SK-N-SH treated with all-trans-retinoic acid at 6 μM for 48 hours (cell line): ENCODE measurements around the gene GALNT3.

Experiments used
- ATAC-seq: fragments of 200-7000 bp; cut with Tn5 transposase; 3 replicates; pipeline ENCODE4 v1.9.1; 2020; ENCODE audit warnings: mild to moderate bottlenecking, moderate library complexity
- ARNTL ChIP-seq: fragments of 450-650 bp; formaldehyde crosslinking; IDR thresholded peaks from 2 replicates; pipeline ENCODE4 v1.5.0; 2020; ENCODE audit warnings: low read depth, mild to moderate bottlenecking, moderate library complexity, borderline replicate concordance
- BACH2 ChIP-seq: fragments of 250-450 bp; sonication (Bioruptor Pico); IDR thresholded peaks from 2 replicates; pipeline ENCODE4 v1.9.0; 2021; ENCODE audit warnings: mild to moderate bottlenecking, borderline replicate concordance
- CSDC2 ChIP-seq: fragments of 250-450 bp; sonication (Bioruptor Pico); IDR thresholded peaks from 2 replicates; pipeline ENCODE4 v1.5.0; 2020; ENCODE audit warnings: mild to moderate bottlenecking, moderate library complexity
- CSRNP3 ChIP-seq: fragments of 250-450 bp; sonication (Bioruptor Pico); IDR thresholded peaks from 2 replicates; pipeline ENCODE4 v1.5.1; 2021; ENCODE audit warnings: mild to moderate bottlenecking, moderate library complexity
- ESRRG ChIP-seq: fragments of 250-450 bp; sonication (Bioruptor Pico); IDR thresholded peaks from 2 replicates; pipeline ENCODE4 v1.6.1; 2021; ENCODE audit warnings: mild to moderate bottlenecking
- ISL1 ChIP-seq: fragments of 250-450 bp; sonication (Bioruptor Pico); IDR thresholded peaks from 2 replicates; pipeline ENCODE4 v2.1.2; 2022; ENCODE audit warnings: mild to moderate bottlenecking, moderate library complexity
- OSR1 ChIP-seq: fragments of 250-450 bp; sonication (Bioruptor Pico); IDR thresholded peaks from 2 replicates; pipeline ENCODE4 v1.8.0; 2022; ENCODE audit warnings: moderate library complexity, mild to moderate bottlenecking, inconsistent platforms
- POU6F1 ChIP-seq: fragments of 250-450 bp; sonication (Bioruptor Pico); IDR thresholded peaks from 2 replicates; pipeline ENCODE4 v1.8.0; 2021; ENCODE audit warnings: low read depth, mild to moderate bottlenecking, moderate library complexity, borderline replicate concordance
- PPARA ChIP-seq: fragments of 250-450 bp; sonication (Bioruptor Pico); IDR thresholded peaks from 2 replicates; pipeline ENCODE4 v1.5.0; 2020; ENCODE audit warnings: mild to moderate bottlenecking, borderline replicate concordance
- RARB ChIP-seq: fragments of 250-450 bp; sonication (Bioruptor Pico); IDR thresholded peaks from 2 replicates; pipeline ENCODE4 v1.8.0; 2021; ENCODE audit warnings: mild to moderate bottlenecking, moderate library complexity
- SNAI2 ChIP-seq: fragments of 250-450 bp; sonication (Bioruptor Pico); IDR thresholded peaks from 2 replicates; pipeline ENCODE4 v1.5.0; 2020; ENCODE audit warnings: mild to moderate bottlenecking, moderate library complexity
- TCF4 ChIP-seq: fragments of 250-450 bp; sonication (Bioruptor Pico); IDR thresholded peaks from 2 replicates; pipeline ENCODE4 v1.8.0; 2021; ENCODE audit warnings: mild to moderate bottlenecking, moderate library complexity, borderline replicate concordance
- ZFP3 ChIP-seq: fragments of 250-450 bp; sonication (Bioruptor Pico); IDR thresholded peaks from 2 replicates; pipeline ENCODE4 v1.5.0; 2020; ENCODE audit warnings: mild to moderate bottlenecking, moderate library complexity
- ZFP30 ChIP-seq: fragments of 450-650 bp; formaldehyde crosslinking; IDR thresholded peaks from 2 replicates; pipeline ENCODE4 v1.5.0; 2022; ENCODE audit warnings: mild to moderate bottlenecking, moderate library complexity
- ZNF565 ChIP-seq: fragments of 450-650 bp; formaldehyde crosslinking; conservative IDR thresholded peaks from 2 replicates; pipeline ENCODE4 v1.5.0; 2020; ENCODE audit warnings: low read depth, mild to moderate bottlenecking, moderate library complexity
- ZNF70 ChIP-seq: fragments of 450-650 bp; formaldehyde crosslinking; IDR thresholded peaks from 2 replicates; pipeline ENCODE4 v1.5.0; 2020; ENCODE audit warnings: mild to moderate bottlenecking, moderate library complexity
- ZNF8 ChIP-seq: fragments of 450-650 bp; formaldehyde crosslinking; IDR thresholded peaks from 2 replicates; pipeline ENCODE4 v1.5.0; 2020; ENCODE audit warnings: mild to moderate bottlenecking, moderate library complexity
- TF ChIP-seq, protein P1 (sequence below): fragments of 250-450 bp; sonication (Bioruptor Pico); IDR thresholded peaks from 2 replicates; pipeline ENCODE4 v1.5.1; 2020; ENCODE audit warnings: low read depth, mild to moderate bottlenecking, moderate library complexity
- TF ChIP-seq, protein P2 (sequence below): fragments of 250-450 bp; sonication (Bioruptor Pico); IDR thresholded peaks from 2 replicates; pipeline ENCODE4 v1.5.0; 2020; ENCODE audit warnings: mild to moderate bottlenecking, moderate library complexity
- TF ChIP-seq, protein P3 (sequence below): fragments of 250-450 bp; sonication (Bioruptor Pico); IDR thresholded peaks from 2 replicates; pipeline ENCODE4 v1.8.0; 2020; ENCODE audit warnings: mild to moderate bottlenecking, moderate library complexity, borderline replicate concordance

The GALNT3 gene

DNA sequence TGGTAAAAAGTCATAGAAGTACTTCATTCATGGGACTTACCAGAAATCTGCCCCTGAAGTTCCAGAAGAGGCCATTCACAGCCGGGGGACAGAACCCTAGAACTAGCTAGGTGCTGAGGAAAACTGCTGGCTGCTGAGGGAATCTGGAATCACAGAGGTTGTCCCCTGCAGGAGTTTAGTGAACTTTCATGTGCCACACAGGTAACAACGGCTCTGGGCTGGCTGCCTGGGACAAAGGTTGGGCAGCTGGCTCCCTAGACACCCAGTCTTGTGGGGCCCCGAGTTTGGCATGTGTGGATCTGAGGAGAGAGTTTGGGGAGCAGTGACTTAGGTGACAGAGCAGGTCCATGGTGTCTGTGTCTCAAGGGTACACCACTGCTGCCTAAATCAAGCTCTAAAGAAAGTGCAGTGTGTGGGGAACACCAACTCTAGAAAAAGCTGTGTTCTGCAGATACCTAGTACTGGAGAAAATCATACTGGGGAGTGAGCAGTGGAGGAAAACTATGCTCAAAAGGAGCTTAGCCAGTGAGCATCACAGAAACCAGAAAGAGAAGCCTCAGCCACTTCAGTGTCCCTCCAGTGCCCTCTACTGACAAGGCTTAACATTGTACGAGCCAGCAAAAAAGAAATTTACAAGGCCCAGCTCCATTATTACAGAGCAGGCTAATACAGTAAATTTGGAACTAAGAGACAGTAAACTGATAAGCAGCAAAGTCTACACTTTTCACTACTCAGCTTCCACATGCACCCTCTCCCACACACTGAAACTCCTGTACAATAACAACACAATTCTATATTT lies 15.2 kb downstream of the GALNT3 start:
- ATAC-seq = no peak
- TF ChIP-seq ZNF565 (CRISPR knock-in tag) = no peak
- no peak for TF ChIP-seq ZNF8 (CRISPR knock-in tag)
- TF ChIP-seq BACH2 (CRISPR knock-in tag) = no peak
- no peak for TF ChIP-seq TCF4 (CRISPR knock-in tag)
- no peak for TF ChIP-seq ZFP3 (CRISPR knock-in tag)
- TF ChIP-seq PPARA (CRISPR knock-in tag) = no peak
- TF ChIP-seq ZFP30 (CRISPR knock-in tag) = no peak
- no peak for TF ChIP-seq ZNF70 (CRISPR knock-in tag)
- TF ChIP-seq RARB (CRISPR knock-in tag) = no peak
- TF ChIP-seq CSDC2 (CRISPR knock-in tag) = no peak
- TF ChIP-seq, protein P1, sequence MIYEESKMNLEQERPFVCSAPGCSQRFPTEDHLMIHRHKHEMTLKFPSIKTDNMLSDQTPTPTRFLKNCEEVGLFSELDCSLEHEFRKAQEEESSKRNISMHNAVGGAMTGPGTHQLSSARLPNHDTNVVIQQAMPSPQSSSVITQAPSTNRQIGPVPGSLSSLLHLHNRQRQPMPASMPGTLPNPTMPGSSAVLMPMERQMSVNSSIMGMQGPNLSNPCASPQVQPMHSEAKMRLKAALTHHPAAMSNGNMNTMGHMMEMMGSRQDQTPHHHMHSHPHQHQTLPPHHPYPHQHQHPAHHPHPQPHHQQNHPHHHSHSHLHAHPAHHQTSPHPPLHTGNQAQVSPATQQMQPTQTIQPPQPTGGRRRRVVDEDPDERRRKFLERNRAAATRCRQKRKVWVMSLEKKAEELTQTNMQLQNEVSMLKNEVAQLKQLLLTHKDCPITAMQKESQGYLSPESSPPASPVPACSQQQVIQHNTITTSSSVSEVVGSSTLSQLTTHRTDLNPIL = no peak
- no peak for TF ChIP-seq OSR1 (CRISPR knock-in tag)
- no peak for TF ChIP-seq ARNTL (CRISPR knock-in tag)
- TF ChIP-seq, protein P2, sequence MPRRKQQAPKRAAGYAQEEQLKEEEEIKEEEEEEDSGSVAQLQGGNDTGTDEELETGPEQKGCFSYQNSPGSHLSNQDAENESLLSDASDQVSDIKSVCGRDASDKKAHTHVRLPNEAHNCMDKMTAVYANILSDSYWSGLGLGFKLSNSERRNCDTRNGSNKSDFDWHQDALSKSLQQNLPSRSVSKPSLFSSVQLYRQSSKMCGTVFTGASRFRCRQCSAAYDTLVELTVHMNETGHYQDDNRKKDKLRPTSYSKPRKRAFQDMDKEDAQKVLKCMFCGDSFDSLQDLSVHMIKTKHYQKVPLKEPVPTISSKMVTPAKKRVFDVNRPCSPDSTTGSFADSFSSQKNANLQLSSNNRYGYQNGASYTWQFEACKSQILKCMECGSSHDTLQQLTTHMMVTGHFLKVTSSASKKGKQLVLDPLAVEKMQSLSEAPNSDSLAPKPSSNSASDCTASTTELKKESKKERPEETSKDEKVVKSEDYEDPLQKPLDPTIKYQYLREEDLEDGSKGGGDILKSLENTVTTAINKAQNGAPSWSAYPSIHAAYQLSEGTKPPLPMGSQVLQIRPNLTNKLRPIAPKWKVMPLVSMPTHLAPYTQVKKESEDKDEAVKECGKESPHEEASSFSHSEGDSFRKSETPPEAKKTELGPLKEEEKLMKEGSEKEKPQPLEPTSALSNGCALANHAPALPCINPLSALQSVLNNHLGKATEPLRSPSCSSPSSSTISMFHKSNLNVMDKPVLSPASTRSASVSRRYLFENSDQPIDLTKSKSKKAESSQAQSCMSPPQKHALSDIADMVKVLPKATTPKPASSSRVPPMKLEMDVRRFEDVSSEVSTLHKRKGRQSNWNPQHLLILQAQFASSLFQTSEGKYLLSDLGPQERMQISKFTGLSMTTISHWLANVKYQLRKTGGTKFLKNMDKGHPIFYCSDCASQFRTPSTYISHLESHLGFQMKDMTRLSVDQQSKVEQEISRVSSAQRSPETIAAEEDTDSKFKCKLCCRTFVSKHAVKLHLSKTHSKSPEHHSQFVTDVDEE (CRISPR knock-in tag) = no peak
- no peak for TF ChIP-seq POU6F1 (CRISPR knock-in tag)
- no peak for TF ChIP-seq CSRNP3 (CRISPR knock-in tag)

DNA sequence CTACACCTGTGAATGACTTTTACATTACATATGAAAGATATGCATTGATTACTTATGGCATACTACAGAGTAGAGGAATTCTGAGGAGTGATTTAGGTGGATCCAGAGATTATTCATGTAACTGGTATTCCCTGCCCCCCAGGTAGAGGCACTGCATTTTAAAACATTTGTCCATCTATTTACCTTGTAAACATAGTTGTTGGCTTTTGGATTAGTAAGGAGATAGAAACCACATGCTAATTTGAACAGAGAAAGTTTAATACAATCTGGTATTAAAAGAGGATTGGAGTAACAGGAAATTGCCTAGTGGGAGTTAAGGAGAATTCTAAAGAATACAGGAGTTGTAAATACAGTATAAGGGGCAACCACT lies 15.9 kb downstream of the GALNT3 start:
- ATAC-seq = no peak
- TF ChIP-seq CSRNP3 (CRISPR knock-in tag) (no peak), ESRRG (CRISPR knock-in tag) (no peak), ZFP3 (CRISPR knock-in tag) (no peak), CSDC2 (CRISPR knock-in tag) (no peak), POU6F1 (CRISPR knock-in tag) (no peak), TCF4 (CRISPR knock-in tag) (no peak), ZFP30 (CRISPR knock-in tag) (no peak), ISL1 (no peak), SNAI2 (CRISPR knock-in tag) (no peak), ZNF70 (CRISPR knock-in tag) (no peak)
- TF ChIP-seq, protein P3, sequence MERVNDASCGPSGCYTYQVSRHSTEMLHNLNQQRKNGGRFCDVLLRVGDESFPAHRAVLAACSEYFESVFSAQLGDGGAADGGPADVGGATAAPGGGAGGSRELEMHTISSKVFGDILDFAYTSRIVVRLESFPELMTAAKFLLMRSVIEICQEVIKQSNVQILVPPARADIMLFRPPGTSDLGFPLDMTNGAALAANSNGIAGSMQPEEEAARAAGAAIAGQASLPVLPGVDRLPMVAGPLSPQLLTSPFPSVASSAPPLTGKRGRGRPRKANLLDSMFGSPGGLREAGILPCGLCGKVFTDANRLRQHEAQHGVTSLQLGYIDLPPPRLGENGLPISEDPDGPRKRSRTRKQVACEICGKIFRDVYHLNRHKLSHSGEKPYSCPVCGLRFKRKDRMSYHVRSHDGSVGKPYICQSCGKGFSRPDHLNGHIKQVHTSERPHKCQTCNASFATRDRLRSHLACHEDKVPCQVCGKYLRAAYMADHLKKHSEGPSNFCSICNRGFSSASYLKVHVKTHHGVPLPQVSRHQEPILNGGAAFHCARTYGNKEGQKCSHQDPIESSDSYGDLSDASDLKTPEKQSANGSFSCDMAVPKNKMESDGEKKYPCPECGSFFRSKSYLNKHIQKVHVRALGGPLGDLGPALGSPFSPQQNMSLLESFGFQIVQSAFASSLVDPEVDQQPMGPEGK (CRISPR knock-in tag) = no peak
- TF ChIP-seq, protein P1 = no peak
- TF ChIP-seq, protein P2 (CRISPR knock-in tag) = no peak
